Aorta (tissue), 5 donors: Measurements from ENCODE around the gene CST6. TPM values are rescaled to one million over a fixed set of nuclear protein-coding genes. Genes with fewer than 3 reads are reported as not detected.

Experiments
- ATAC-seq: fragments of 200-7000 bp; cut with Tn5 transposase; one replicate; pipeline ENCODE4 v1.9.1; 2022; ENCODE audit warnings: moderate library complexity; ENCODE audit not compliant: low FRiP score
- DNase-seq, 2 donors: peaks; one replicate each; pipeline ENCODE4 v3.0.0-alpha.2; 2020
- H3K27ac ChIP-seq, 2 donors: one replicate each; pipeline ENCODE4 v1.5.1; 2013; ENCODE audit warnings: low read length in 2 of 2, mild to moderate bottlenecking in 2 of 2, moderate library complexity in 2 of 2, control low read depth in 1 of 2, inconsistent platforms in 1 of 2, low read depth in 1 of 2
- H3K27me3 ChIP-seq, 2 donors: one replicate each; pipeline ENCODE4 v1.6.1; 2013; ENCODE audit warnings: control low read depth in 1 of 2, low read length in 1 of 2, mild to moderate bottlenecking in 1 of 2, moderate library complexity in 1 of 2; ENCODE audit not compliant: insufficient read depth in 2 of 2, control insufficient read depth in 1 of 2
- H3K36me3 ChIP-seq, 2 donors: one replicate each; pipeline ENCODE4 v1.6.1; 2013; ENCODE audit warnings: control low read depth in 1 of 2, low read length in 1 of 2, mild to moderate bottlenecking in 1 of 2; ENCODE audit not compliant: insufficient read depth in 2 of 2, control insufficient read depth in 1 of 2
- H3K4me1 ChIP-seq, 2 donors: one replicate each; pipeline ENCODE4 v1.6.1; 2013; ENCODE audit warnings: low read length in 2 of 2, control low read depth in 1 of 2, mild to moderate bottlenecking in 1 of 2, moderate library complexity in 1 of 2; ENCODE audit not compliant: insufficient read depth in 2 of 2, control insufficient read depth in 1 of 2
- H3K4me3 ChIP-seq, 2 donors: one replicate each; pipeline ENCODE4 v1.5.1; 2013; ENCODE audit warnings: low read length in 2 of 2, control low read depth in 1 of 2, mild to moderate bottlenecking in 1 of 2
- H3K9me3 ChIP-seq: one replicate; pipeline ENCODE4 v1.6.1; 2013; ENCODE audit warnings: mild to moderate bottlenecking, low read length; ENCODE audit not compliant: control insufficient read depth
- WGBS, 2 donors: extraction: QIAGEN DNeasy Blood & Tissue Kit; methylation state at CpG; one replicate each; pipeline ENCODE4 v1.1.7; 2013; 5-methylcytosine and 5-hydroxymethylcytosine counted together
- intact Hi-C, 2 donors: fragments of 100-400 bp; cut with DNase I; formaldehyde crosslinking; loops; one replicate each; pipeline versions ENCODE4 v1.14.2 to v1.15.0; 2022
- polyA plus RNA-seq, 2 donors: library from polyadenylated mRNA; stranded (reverse); fragments of 200-250 nt; gene quantifications; one replicate each; pipeline ENCODE4 v1.2.3, GENCODE V29; 2013
- total RNA-seq, 2 donors: library from RNA; stranded (reverse); fragmentation: NEBNext Ultra II Directional; extraction: Animal tissue kit (Norgen Biotek cat#: 25700); gene quantifications; one replicate each; pipeline ENCODE4 v1.2.1, GENCODE V29; 2021
- donor health status: healthy with polysubstance abuse.
- donor health status: Bipolar disorder and iron deficiency.
- donor health status: DM: no; HTN: no; CAD: no.
- donor health status: DM: no; HTN: no; CAD: no.
- donor health status: DM: yes; HTN: yes; CAD: no.

Gene CST6
- total and polyA plus RNA-seq, 4 donors, result 6.6 to 28.0 (median 16.5) TPM

- no peaks in the 10 kb centered on the region for H3K4me1 ChIP-seq
- ATAC-seq (peak; percentile 77), DNase-seq (peak; percentile 80 to 93)
- intact Hi-C loops, result no loop called here
- no peaks in the 10 kb centered on the region for H3K9me3 ChIP-seq
- WGBS, 2 donors, result 16 to 21% methylated on average over 11 of the region's 11 CpGs
- H3K36me3 ChIP-seq, result no peaks in the 10 kb centered on the region
- H3K27ac ChIP-seq, result no peak overlapping the region
- no peaks in the 10 kb centered on the region for H3K27me3 ChIP-seq
- no peak overlapping the region for H3K4me3 ChIP-seq
Measured at GRCh38 chr11:66045177-66045639, 33.4 kb downstream of the CST6 start.

- DNase-seq (no peak), ATAC-seq (no peak)
- Histone ChIP-seq H3K27ac (no peak overlapping the region), H3K27me3 (no peaks in the 10 kb centered on the region), H3K4me1 (no peaks in the 10 kb centered on the region), H3K36me3 (no peaks in the 10 kb centered on the region), H3K4me3 (no peak overlapping the region), H3K9me3 (no peaks in the 10 kb centered on the region)
- intact Hi-C loops, result no loop called here
- WGBS, 2 donors, result 94 to 95% methylated on average over 3 of the region's 3 CpGs
Measured at GRCh38 chr11:66046901-66047300, 35.1 kb downstream of the CST6 start.

GRCh38 chr11:66047541-66048365 lies 35.9 kb downstream of the CST6 start:
- Histone ChIP-seq H3K4me1 (no peaks in the 10 kb centered on the region), H3K9me3 (no peaks in the 10 kb centered on the region), H3K4me3 (no peak overlapping the region), H3K27ac (no peak overlapping the region), H3K27me3 (no peaks in the 10 kb centered on the region), H3K36me3 (no peaks in the 10 kb centered on the region)
- DNase-seq, result peak in 1 of 2 donors; percentile 68
- ATAC-seq, result no peak
- intact Hi-C loops, result no loop called here
- 39% methylated on average over 11 of the region's 11 CpGs for WGBS, 2 donors

GRCh38 chr11:66048547-66049323 lies 36.9 kb downstream of the CST6 start, which contains the start of gene GAL3ST3:
Gene GAL3ST3, minus strand, starts transcription at chr11:66049161. Its CDS starts 3,746 bp downstream, at chr11:66045415.
- Histone ChIP-seq H3K4me3 (no peak within 1 kb of the TSS), H3K27ac (no peak within 1 kb of the TSS), H3K4me1 (peaks cover 0 to 4% of the 10 kb centered on the region in 2 donors), H3K9me3 (no peaks in the 10 kb centered on the region), H3K27me3 (no peaks in the 10 kb centered on the region), H3K36me3 (no peaks in the 10 kb centered on the region)
- intact Hi-C loops, result no loop called here
- DNase-seq, result peak in 1 of 2 donors; percentile 76
- WGBS, 2 donors, result 9 to 13% methylated on average over 33 to 39 of the region's 39 CpGs
- no peak for ATAC-seq

GRCh38 chr11:66050581-66051231 lies 38.9 kb downstream of the CST6 start:
- intact Hi-C loops, result no loop called here
- 84 to 85% methylated on average over 5 of the region's 5 CpGs for WGBS, 2 donors
- no peaks in the 10 kb centered on the region for H3K36me3 ChIP-seq
- peaks cover 0 to 4% of the 10 kb centered on the region in 2 donors for H3K4me1 ChIP-seq
- ATAC-seq, result no peak
- H3K4me3 ChIP-seq, result no peak overlapping the region
- no peak overlapping the region for H3K27ac ChIP-seq
- no peaks in the 10 kb centered on the region for H3K9me3 ChIP-seq
- DNase-seq, result peak in 1 of 2 donors; percentile 25
- H3K27me3 ChIP-seq, result no peaks in the 10 kb centered on the region

GRCh38 chr11:66051371-66051765 lies 39.6 kb downstream of the CST6 start:
- ATAC-seq, result no peak
- H3K4me1 ChIP-seq, result peaks cover 0 to 4% of the 10 kb centered on the region in 2 donors
- no peak for DNase-seq
- H3K4me3 ChIP-seq, result peak overlapping the region; percentile 5 to 17
- H3K27ac ChIP-seq, result peak overlapping the region in 1 of 2 donors; percentile 72
- 22% methylated on average over 12 of the region's 12 CpGs for WGBS, 2 donors
- intact Hi-C loops, result no loop called here
- no peaks in the 10 kb centered on the region for H3K27me3 ChIP-seq
- H3K9me3 ChIP-seq, result no peaks in the 10 kb centered on the region
- H3K36me3 ChIP-seq, result no peaks in the 10 kb centered on the region

DNA sequence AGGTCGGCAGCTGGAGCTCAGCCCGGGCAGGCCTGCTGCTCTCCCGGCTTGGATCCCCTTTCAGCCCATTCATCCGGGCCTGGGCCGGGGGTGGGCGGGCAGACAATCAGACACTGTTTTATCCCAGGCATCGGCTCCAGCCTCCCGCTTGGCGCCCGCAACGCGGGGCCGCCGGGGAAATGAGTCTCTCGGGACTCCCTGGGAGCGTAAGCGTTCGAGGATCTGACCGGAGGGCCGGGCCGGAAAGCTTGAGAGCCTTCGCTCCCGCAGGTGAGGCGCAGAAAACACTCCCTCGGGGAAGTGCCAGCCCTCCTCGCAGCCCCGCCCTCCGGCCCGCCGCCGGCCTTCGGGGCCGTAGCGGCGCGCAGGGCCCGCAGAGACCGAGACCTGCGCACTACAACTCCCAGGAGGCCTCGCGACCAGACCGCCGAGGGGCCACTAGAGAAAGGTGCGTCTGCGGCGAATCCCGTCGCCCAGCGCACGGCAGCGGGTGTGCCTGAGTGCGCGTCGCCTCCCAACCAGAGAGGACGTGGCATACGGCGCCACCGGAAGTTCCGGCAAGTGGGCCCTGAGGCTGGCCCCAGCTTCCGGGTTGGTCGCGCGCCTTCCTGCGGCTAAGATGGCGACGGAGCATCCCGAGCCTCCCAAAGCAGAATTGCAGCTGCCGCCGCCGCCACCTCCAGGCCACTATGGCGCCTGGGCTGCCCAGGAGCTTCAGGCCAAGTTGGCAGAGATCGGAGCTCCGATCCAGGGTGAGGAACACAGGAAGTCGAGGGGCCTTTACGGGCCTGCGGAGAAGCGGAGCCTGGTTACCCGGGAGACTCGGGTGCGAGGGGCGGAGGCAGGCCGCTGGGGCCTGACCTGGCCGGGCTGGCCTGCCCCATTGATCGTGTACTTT lies 40.2 kb downstream of the CST6 start, which contains the start of gene SF3B2:
Gene SF3B2 (plus strand): TSS at position 599 of the 898 bp plus-strand sequence. CDS start 21 bp downstream, at position 620.
- Histone ChIP-seq H3K4me3 (peak within 1 kb of the TSS; percentile 96 to 99), H3K4me1 (peaks cover 0 to 4% of the 10 kb centered on the region in 2 donors), H3K27me3 (no peaks in the 10 kb centered on the region), H3K9me3 (no peaks in the 10 kb centered on the region), H3K27ac (peak within 1 kb of the TSS; percentile 45 to 76), H3K36me3 (no peaks in the 10 kb centered on the region)
- intact Hi-C loops, result no loop called here
- peak; percentile 98 for ATAC-seq
- DNase-seq, result peak; percentile 99
- WGBS, 2 donors, result 0 to 1% methylated on average over 82 to 84 of the region's 84 CpGs

DNA sequence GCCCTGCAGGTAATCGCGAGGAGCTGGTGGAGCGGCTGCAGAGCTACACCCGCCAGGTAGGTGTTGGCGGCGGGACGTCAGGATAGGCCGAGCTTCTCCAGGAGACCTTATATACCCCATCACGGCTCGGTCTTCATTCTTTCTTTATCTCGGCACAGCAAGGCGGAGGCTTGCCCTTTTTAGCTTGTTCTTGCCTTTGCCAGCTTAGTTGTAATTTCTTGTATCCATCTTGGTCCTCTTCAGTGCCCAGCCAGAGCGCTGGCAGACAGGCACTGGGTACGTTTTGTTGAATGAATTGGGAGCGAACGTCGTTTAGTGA lies 40.8 kb downstream of the CST6 start:
- peaks cover 0 to 4% of the 10 kb centered on the region in 2 donors for H3K4me1 ChIP-seq
- intact Hi-C loops, result no loop called here
- WGBS, 2 donors, result 0 to 1% methylated on average over 17 of the region's 17 CpGs
- peak overlapping the region; percentile 96 to 99 for H3K4me3 ChIP-seq
- H3K9me3 ChIP-seq, result no peaks in the 10 kb centered on the region
- H3K27me3 ChIP-seq, result no peaks in the 10 kb centered on the region
- no peaks in the 10 kb centered on the region for H3K36me3 ChIP-seq
- DNase-seq, result no peak
- ATAC-seq, result no peak
- H3K27ac ChIP-seq, result peak overlapping the region; percentile 45 to 76
